Measurements from ENCODE around the gene CACNA1H.
"Not testable (repeated sequence)": the region's sequence is repeated elsewhere in the genome, so short reads cannot be mapped to it uniquely, and the experiment has no call there.

Gene CACNA1H

DNA sequence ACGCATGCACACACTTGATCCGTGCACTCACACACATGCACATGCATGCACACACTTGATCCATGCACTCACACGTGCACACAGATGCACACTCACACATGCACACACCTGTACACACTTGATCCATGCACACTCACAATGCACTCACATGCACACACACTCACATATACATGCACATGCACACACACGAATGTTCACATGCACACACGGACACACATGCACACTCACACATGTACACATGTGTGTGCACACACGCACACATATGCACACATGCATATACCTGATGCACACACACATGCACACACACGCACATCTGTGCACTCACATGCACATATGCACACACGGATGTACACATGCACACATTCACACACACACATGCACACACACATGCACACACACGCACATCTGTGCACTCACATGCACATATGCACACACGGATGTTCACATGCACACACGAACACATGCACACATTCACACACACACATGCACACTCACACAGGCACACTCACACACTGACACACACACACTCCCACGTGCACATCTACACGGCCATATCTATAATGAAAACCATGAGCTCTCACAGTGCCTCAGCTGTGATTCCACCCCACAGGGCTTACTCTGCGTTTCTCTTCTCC, 95.1 kb downstream of the CACNA1H start:
- not testable (repeated sequence) for DNase-seq (ENCODE audit: low read depth in 2 of 2)

- not testable (repeated sequence) for DNase-seq (ENCODE audit: low read depth in 2 of 2)
Observed at GRCh38 chr16:1249031-1249755, 96.3 kb downstream of the CACNA1H start.

- DNase-seq (ENCODE audit: low read depth in 2 of 2) = not testable (repeated sequence)
Observed at GRCh38 chr16:1253701-1254364, 100.9 kb downstream of the CACNA1H start.

- DNase-seq (ENCODE audit: low read depth in 2 of 2) = not testable (repeated sequence)
Observed at GRCh38 chr16:1254821-1255220, 101.9 kb downstream of the CACNA1H start.

DNA sequence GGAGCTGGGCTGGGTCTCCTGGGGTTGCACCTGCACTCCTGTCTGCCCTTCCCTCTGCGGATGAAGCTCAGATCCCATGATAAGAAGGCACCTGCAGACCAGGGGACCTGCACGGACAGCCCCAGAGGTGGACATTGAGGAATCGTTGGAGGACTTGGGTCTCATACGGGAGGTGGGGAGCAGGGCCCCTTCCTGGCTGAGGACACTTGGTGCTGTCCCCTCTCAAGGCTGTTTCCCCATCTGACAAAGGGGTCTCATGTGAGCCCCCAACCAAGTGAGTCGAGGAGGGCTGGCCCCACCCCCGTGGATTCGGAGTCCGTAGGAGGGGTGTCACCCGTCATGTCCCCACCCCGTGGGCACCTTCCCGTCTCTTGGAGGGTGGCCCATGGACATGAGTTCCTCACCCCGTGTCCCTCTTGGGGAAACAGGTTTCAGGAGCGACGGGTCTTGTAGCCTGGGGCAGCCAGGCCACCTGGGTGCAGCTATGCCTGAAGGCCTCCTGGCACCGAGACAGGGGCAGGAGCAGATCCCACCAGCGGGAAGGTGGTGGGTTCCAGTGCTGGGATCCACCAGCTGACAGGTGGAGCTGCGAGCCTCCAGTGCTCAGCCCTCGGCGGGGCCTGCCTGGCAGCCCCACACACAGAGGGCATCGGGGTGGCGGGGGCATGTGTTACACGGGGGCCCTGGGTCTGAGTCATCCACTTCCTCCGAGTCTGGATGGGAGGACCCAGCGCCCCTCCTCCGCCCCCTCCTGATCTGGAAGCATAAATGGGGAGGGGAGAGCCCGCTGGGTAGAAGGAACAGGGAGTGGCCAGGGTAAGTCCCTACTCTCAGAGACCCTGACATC, 102.6 kb downstream of the CACNA1H start, which contains the start of gene TPSD1:
TSS of gene TPSD1 (plus strand) at position 794 of the 847 bp plus-strand sequence. CDS start 212 bp downstream, outside the sequence.
- not testable (repeated sequence) for DNase-seq (ENCODE audit: low read depth in 2 of 2)

DNA sequence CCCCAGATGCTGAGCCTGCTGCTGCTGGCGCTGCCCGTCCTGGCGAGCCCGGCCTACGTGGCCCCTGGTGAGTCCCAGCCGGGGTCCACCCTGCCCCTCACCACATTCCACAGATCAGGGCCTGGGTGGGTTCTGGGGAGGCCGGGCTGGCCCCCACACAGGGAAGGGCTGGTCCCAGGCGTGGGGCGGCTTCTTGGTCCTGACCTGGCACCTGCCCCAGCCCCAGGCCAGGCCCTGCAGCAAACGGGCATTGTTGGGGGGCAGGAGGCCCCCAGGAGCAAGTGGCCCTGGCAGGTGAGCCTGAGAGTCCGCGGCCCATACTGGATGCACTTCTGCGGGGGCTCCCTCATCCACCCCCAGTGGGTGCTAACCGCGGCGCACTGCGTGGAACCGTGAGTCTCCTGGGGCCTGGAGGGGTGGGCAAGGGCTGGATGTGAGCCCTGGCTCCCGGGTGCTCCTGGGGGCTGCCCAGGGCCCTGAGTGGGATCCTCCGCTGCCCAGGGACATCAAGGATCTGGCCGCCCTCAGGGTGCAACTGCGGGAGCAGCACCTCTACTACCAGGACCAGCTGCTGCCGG, 103.5 kb downstream of the CACNA1H start:
- DNase-seq (ENCODE audit: low read depth in 2 of 2) = not testable (repeated sequence)

GRCh38 chr16:1256874-1257322, 104.0 kb downstream of the CACNA1H start:
- no peak for DNase-seq (ENCODE audit: low read depth in 2 of 2)

- no peak for DNase-seq (ENCODE audit: low read depth in 2 of 2)
Observed at GRCh38 chr16:1257561-1258224, 104.8 kb downstream of the CACNA1H start.

GRCh38 chr16:1258225-1258600, 105.3 kb downstream of the CACNA1H start:
- no peak for DNase-seq (ENCODE audit: low read depth in 2 of 2)

- DNase-seq (ENCODE audit: low read depth in 2 of 2) = no peak
Observed at GRCh38 chr16:1258906-1259759, 106.2 kb downstream of the CACNA1H start.

DNA sequence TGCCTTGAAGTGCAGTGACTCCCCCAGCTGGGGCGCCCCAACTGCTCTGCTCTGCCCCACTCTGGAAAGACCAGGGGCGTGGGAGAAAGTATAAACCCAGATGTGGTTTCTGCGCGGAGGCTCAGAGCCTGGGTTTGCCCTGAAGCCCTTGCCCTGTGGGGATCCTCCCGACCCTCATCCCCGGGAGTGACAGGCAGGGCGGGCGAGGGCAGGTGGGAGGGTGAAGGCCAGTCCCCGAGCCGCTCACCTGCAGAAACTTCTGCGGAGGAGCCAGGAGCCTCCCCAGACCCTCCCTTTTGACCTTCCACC, 106.8 kb downstream of the CACNA1H start:
- no peak for DNase-seq (ENCODE audit: low read depth in 2 of 2)

DNA sequence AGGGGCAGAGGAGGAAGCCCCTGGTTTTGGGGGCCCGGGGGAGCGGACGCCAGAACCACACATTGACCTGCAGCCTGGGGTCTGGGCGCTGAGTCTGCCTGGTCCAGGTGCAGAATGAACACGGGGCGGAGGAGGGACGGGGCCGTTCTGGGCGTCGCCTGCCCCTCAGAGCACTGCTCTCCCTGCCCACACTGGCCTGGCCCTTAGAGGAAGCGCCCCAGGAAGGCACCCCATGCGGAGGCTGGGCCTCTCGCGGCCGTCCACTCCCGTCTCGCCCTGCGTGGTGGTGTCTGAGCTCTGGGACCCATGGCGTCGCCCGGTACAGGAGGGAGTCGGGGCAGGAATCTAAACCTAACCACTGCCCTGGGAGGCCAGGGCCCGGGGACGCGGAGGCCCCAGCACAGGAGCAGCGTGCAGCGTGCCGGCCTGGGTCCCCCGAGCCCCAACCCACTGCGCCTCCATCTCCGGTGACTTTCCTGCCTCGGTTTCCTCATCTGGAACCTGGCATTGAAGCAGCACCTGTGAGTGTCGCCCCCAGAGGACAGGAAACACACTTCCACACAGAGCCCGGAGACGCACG, 107.3 kb downstream of the CACNA1H start:
- DNase-seq (ENCODE audit: low read depth in 2 of 2) = no peak

DNA sequence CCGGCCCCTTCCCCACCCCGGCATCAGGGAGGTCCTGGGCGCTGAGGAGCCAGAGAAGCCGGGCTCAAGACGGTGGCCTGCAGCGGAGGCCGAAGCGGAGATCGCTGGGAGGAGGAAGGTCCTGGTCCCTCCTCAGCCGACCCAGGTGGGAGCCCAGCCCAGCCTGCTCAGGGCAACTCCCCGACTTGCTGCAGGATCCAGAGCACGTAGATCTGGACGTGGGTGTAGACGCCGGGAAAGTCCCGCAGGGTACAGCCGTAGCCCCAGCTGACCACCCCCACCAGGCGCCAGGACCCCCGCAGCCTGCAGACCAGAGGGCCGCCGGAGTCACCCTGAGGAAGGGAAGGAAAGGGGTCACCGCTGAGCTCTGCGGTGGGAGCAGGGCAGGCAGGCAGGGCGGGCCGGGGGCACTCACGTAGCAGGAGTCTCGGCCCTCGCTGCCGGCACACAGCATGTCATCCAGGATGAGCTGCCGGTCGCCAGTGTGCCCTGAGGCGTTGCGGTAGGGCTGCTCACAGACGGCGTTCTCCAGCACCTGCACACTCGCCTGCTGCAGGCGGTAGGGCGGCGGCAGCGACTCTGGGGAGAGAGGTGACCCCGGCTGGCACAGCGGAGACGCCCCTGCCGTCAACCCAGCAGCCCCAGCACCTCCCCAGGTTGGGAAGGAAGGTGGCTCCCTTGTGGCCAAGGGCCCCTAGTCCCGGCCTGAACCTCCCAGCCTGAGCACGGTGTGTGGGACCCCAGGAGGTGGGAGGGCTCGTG, 108.4 kb downstream of the CACNA1H start:
- no peak for DNase-seq (ENCODE audit: low read depth in 2 of 2)

GRCh38 chr16:1262210-1262845, 109.4 kb downstream of the CACNA1H start:
- no peak for DNase-seq (ENCODE audit: low read depth in 2 of 2)

DNA sequence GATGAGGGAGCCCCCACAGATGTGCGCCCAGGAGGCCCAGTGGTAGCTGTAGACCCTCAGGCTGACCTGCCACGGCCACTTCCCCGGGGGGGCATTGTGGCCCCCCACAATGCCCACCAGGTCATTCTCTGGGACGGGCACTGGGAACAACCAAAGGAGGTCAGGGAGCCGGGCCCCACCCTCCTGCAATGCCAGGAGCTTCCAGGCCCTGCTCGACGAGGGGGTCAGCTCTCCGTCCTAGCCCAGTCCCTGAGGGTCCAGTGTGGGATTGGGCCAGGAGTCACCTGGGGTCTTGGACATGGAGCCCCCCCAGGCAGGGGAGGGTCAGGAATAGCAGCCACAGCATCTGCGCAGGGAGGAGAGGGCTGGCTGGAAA, 109.9 kb downstream of the CACNA1H start:
- no peak for DNase-seq (ENCODE audit: low read depth in 2 of 2)

DNA sequence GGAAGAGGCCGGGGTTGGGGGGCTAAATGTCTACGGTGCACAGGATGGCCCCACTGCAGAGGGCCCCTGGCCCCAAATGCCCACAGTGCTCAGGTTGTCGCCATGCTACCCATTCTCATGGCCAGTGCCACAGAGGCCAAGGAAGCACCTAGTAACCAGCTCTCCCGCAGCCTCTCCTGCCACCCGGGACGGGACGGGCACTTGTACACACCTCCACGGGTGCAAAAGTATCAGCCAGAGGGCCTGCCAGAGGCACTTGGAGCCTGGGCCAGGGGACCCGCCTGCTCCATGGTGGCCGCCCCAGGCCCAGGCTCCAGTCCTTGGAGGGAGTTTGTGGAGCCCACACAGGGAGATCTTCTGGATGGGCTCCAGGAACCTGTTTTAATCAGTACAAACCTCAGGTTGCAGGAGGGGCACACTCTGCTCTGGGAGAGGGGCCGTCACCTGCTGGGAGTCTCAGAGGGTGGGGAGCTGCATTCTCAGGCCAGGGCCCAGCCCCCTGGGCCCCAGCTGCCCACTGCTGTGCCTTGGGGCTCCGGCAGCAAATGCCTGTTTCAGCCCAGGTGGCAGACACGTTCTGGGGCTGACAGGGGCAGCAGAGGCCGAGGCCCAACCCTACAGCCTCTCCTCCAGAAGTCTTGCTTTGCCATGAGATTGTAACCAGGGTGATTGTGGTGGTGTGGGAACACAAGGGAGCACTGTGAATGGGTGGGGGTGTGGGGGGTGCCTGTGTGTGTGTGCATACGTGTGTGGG, 110.9 kb downstream of the CACNA1H start:
- no peak for DNase-seq (ENCODE audit: low read depth in 2 of 2)

GRCh38 chr16:1264345-1265089, 111.6 kb downstream of the CACNA1H start:
- no peak for DNase-seq (ENCODE audit: low read depth in 2 of 2)

Data from stimulated activated CD8-positive, alpha-beta memory T cell treated with anti-CD3 and anti-CD28 coated beads, Interleukin-2, amount 100 ng/mL, for 48 hours (primary cell).